Heart left ventricle (tissue), 16 donors: ENCODE results near the gene KLLN. TPM values are rescaled to one million over a fixed set of nuclear protein-coding genes. Genes with fewer than 3 reads are reported as not detected.
"Not testable (repeated sequence)": the region's sequence is repeated elsewhere in the genome, so short reads cannot be mapped to it uniquely, and the experiment has no call there.

Experiments used
- ATAC-seq, 4 donors: fragments of 200-7000 bp; cut with Tn5 transposase; one replicate each; pipeline ENCODE4 v1.9.1; 2020 to 2022; ENCODE audit warnings: moderate library complexity in 4 of 4, mild to moderate bottlenecking in 3 of 4, moderate number of reproducible peaks in 1 of 4
- DNase-seq, 5 donors: peaks; one replicate each; pipeline ENCODE4 v3.0.0-alpha.2; 2020
- H3K27ac ChIP-seq, 12 donors: fragments of 200-600 bp; sonication (generic) in 4 of 12; one replicate each; pipeline versions ENCODE4 v1.5.0 to v1.8.0; 2016 to 2022; ENCODE audit warnings: mild to moderate bottlenecking in 2 of 12
- H3K27me3 ChIP-seq, 9 donors: fragments of 200-600 bp; sonication (generic) in 2 of 9; one replicate each; pipeline versions ENCODE4 v1.5.1 to v1.8.0; 2016 to 2022; ENCODE audit warnings: mild to moderate bottlenecking in 3 of 9
- H3K36me3 ChIP-seq, 9 donors: fragments of 200-600 bp; sonication (generic) in 2 of 9; one replicate each; pipeline versions ENCODE4 v1.5.0 to v1.8.0; 2018 to 2022; ENCODE audit warnings: mild to moderate bottlenecking in 2 of 9
- H3K4me1 ChIP-seq, 12 donors: fragments of 200-600 bp; sonication (generic) in 4 of 12; one replicate each; pipeline versions ENCODE4 v1.5.0 to v1.8.0; 2016 to 2022; ENCODE audit warnings: mild to moderate bottlenecking in 3 of 12
- H3K4me3 ChIP-seq, 12 donors: fragments of 200-600 bp; sonication (generic) in 4 of 12; one replicate each; pipeline versions ENCODE4 v1.5.0 to v1.8.0; 2017 to 2022; ENCODE audit warnings: mild to moderate bottlenecking in 9 of 12, moderate library complexity in 4 of 12
- H3K9me3 ChIP-seq, 12 donors: fragments of 200-600 bp; sonication (generic) in 4 of 12; one replicate each; pipeline versions ENCODE4 v1.5.0 to v1.8.0; 2016 to 2022; ENCODE audit warnings: mild to moderate bottlenecking in 1 of 12
- POLR2A ChIP-seq, 2 donors: fragments of 450-650 bp; IDR thresholded peaks; one replicate each; pipeline ENCODE4 v1.6.1; 2017; ENCODE audit warnings: antibody characterized with exemption in 2 of 2, mild to moderate bottlenecking in 2 of 2, moderate library complexity in 2 of 2
- WGBS, 4 donors: extraction: QIAGEN DNeasy Blood & Tissue Kit in 2 of 4; methylation state at CpG; one replicate each; pipeline versions ENCODE4 v1.1.5 to v1.1.7; 2013 to 2018; 5-methylcytosine and 5-hydroxymethylcytosine counted together
- intact Hi-C, 10 donors: fragments of 100-400 bp; cut with DNase I; formaldehyde crosslinking; loops; one replicate each; pipeline versions ENCODE4 v1.11.1 to v1.14.2; 2022
- polyA plus RNA-seq, 2 donors: library from polyadenylated mRNA; stranded (reverse); fragments of 200-250 nt; gene quantifications; one replicate each; pipeline ENCODE4 v1.2.3, GENCODE V29; 2013
- total RNA-seq, 9 donors: library from RNA; depleted of rRNA in 2 of 9; stranded (reverse); fragments of >200 nt in 2 of 9; fragmentation: NEBNext Ultra II Directional in 3 of 9; extraction: Animal tissue kit (Norgen Biotek cat#: 25700) in 3 of 9; gene quantifications; one replicate each; pipeline versions ENCODE4 v1.1.0 to v1.2.4, GENCODE V29; 2016 to 2023
- TF ChIP-seq, protein P1 (sequence below), 12 donors: fragments of 200-600 bp; sonication (generic) in 4 of 12; IDR thresholded peaks; one replicate each; pipeline versions ENCODE4 v1.5.0 to v1.8.0; 2018 to 2022; ENCODE audit warnings: antibody characterized with exemption in 12 of 12, mild to moderate bottlenecking in 5 of 12
- donor health status: ischemic (EF 13 %, LVEDD 7.1; RV severe dilation, severe dysfunction).
- donor health status: healthy with polysubstance abuse.
- donor health status: DM: no; HTN: yes; CAD: no.
- donor health status: DM: no; HTN: no; CAD: no.
- donor health status: ischemic (EF 25% LVEDD 6.9; RV normal size, moderate dysfunction).
- donor health status: ischemic (EF 25% LVEDD 5.7; RV mildly dilated, moderate dysfunction).
- donor health status: healthy.
- donor health status: DM: yes; HTN: yes; CAD: no.
- donor health status: ischemic (EF 35%, LVEDD 5.7; RV mildly dilated, moderate dysfunction).
- donor health status: nonischemic (EF 11% LVEDD 7.7; RV severe dilation, severe dysfunction).
- donor health status: DM: yes; HTN: yes; CAD: no.
- donor health status: PGD.
- donor health status: ischemic (EF 29% LVEDD 5.4; RV normal size, mild dysfunction).
- donor health status: nonischemic (EF 23%, LVEDD 6.1; RV moderate dilation, normal function).

The KLLN gene
- total and polyA plus RNA-seq, 11 donors: 0.13 to 0.57 (median 0.27) TPM

DNA sequence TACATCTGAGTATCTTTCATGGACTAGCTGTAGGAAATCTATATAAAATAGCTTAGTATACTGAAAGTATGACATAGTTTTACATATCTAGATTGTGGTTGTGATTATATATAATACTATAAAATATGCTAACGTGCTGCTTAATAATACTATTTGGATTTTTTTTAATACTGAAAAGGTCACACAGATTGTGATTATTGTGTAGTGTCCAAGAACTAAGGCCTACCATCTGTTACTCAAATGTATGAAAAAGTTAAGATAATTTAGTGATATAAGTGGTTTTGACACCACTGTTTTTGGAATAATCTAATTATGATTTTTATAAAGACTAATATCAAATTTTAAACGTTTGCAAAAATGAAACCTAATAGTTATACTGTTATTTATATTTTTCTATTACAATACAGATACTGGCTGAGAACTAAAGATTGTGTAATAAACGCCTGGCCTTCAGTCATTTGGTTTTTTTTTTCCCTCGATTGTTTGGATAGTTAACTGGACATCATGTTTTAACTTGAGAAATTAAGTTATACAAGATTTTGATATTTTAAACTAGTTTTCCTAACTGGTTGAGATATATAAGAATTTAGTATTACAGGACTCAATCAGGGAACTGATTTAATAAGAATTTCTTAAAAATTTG, 12.7 kb upstream of the KLLN start:
- Histone ChIP-seq H3K27ac (peak overlapping the region in 1 of 12 donors; percentile 7), H3K36me3 (peaks cover 0 to 34% (median 2%) of the 10 kb centered on the region in 9 donors), H3K4me3 (peak overlapping the region in 1 of 12 donors; percentile 3), H3K27me3 (no peaks in the 10 kb centered on the region), H3K9me3 (peaks cover 0 to under 1% (median 0%) of the 10 kb centered on the region in 12 donors), H3K4me1 (peaks cover 0 to 88% (median 68%) of the 10 kb centered on the region in 12 donors)
- no peak for TF ChIP-seq POLR2A (IDR thresholded peaks at IDR 0.05)
- TF ChIP-seq, protein P1, sequence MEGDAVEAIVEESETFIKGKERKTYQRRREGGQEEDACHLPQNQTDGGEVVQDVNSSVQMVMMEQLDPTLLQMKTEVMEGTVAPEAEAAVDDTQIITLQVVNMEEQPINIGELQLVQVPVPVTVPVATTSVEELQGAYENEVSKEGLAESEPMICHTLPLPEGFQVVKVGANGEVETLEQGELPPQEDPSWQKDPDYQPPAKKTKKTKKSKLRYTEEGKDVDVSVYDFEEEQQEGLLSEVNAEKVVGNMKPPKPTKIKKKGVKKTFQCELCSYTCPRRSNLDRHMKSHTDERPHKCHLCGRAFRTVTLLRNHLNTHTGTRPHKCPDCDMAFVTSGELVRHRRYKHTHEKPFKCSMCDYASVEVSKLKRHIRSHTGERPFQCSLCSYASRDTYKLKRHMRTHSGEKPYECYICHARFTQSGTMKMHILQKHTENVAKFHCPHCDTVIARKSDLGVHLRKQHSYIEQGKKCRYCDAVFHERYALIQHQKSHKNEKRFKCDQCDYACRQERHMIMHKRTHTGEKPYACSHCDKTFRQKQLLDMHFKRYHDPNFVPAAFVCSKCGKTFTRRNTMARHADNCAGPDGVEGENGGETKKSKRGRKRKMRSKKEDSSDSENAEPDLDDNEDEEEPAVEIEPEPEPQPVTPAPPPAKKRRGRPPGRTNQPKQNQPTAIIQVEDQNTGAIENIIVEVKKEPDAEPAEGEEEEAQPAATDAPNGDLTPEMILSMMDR (IDR thresholded peaks at IDR 0.05): no peak
- 46 to 66% (median 54%) methylated on average over 4 of the region's 4 CpGs for WGBS, 4 donors
- no peak for ATAC-seq
- DNase-seq: no peak
- intact Hi-C loops: loop anchor here in 1 of 10 donors (10.0 kb wide), 1 partner anchor 59 kb away; no protein-coding TSS in a partner anchor

DNA sequence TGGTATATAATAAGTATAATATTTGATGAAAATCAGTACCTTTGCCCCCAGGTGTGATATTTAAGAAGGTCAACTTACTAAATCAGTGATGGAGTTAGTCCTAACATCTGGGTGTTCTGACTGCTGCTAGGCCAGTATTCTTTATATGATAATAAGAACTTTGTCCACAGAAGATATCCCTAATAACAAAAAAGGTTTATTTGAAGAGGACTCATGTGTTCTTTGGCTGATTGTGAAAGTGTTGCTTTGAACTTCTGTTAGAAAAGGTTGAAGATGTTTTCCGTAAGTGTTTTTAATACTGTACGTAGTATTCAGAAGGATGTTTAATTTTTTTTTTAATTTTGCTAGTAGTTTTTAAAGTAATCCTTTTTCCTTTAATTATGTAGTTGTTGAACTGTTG, 10.3 kb upstream of the KLLN start:
- Histone ChIP-seq H3K4me3 (peak overlapping the region in 1 of 12 donors; percentile 12), H3K27me3 (no peaks in the 10 kb centered on the region), H3K9me3 (no peaks in the 10 kb centered on the region), H3K36me3 (peaks cover 0 to 16% (median 0%) of the 10 kb centered on the region in 9 donors), H3K27ac (no peak overlapping the region), H3K4me1 (peaks cover 2 to 97% (median 76%) of the 10 kb centered on the region in 12 donors)
- WGBS, 4 donors: 64 to 76% (median 72%) methylated on average over 2 of the region's 2 CpGs
- TF ChIP-seq, protein P1 (IDR thresholded peaks at IDR 0.05): no peak
- TF ChIP-seq POLR2A (IDR thresholded peaks at IDR 0.05): no peak
- ATAC-seq: no peak
- intact Hi-C loops: loop anchor here in 2 of 10 donors (5.0 to 10.0 kb wide), 3 partner anchors 49 to 84 kb away; no protein-coding TSS in a partner anchor
- DNase-seq: no peak

DNA sequence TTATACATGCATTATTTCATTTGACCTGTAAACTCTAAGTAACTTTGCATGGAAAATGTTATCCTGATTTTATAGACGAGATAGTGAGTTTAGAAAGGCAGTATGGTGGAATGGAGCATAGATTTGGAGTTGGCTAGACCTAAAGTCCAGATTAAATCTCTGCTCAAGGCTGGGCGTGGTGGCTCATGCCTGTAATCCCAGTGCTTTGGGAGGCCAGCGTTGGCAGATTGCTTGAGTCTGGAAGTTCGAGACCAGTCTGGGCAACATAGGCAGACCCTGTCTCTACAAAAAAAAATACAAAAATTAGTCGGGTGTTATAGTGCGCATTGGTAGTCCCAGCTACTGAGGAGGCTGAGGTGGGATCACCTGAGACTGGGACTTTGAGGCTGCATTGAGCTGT, 9.5 kb upstream of the KLLN start:
- DNase-seq: no peak
- H3K27me3 ChIP-seq: no peaks in the 10 kb centered on the region
- no peak for ATAC-seq
- peaks cover 4 to 96% (median 77%) of the 10 kb centered on the region in 12 donors for H3K4me1 ChIP-seq
- TF ChIP-seq POLR2A (IDR thresholded peaks at IDR 0.05): no peak
- TF ChIP-seq, protein P1 (IDR thresholded peaks at IDR 0.05): no peak
- peaks cover 0 to 8% (median 0%) of the 10 kb centered on the region in 9 donors for H3K36me3 ChIP-seq
- no peak overlapping the region for H3K4me3 ChIP-seq
- intact Hi-C loops: loop anchor here in 2 of 10 donors (5.0 to 10.0 kb wide), 3 partner anchors 49 to 84 kb away; no protein-coding TSS in a partner anchor
- no peaks in the 10 kb centered on the region for H3K9me3 ChIP-seq
- WGBS, 4 donors: 92 to 97% (median 95%) methylated on average over 6 of the region's 6 CpGs
- no peak overlapping the region for H3K27ac ChIP-seq

DNA sequence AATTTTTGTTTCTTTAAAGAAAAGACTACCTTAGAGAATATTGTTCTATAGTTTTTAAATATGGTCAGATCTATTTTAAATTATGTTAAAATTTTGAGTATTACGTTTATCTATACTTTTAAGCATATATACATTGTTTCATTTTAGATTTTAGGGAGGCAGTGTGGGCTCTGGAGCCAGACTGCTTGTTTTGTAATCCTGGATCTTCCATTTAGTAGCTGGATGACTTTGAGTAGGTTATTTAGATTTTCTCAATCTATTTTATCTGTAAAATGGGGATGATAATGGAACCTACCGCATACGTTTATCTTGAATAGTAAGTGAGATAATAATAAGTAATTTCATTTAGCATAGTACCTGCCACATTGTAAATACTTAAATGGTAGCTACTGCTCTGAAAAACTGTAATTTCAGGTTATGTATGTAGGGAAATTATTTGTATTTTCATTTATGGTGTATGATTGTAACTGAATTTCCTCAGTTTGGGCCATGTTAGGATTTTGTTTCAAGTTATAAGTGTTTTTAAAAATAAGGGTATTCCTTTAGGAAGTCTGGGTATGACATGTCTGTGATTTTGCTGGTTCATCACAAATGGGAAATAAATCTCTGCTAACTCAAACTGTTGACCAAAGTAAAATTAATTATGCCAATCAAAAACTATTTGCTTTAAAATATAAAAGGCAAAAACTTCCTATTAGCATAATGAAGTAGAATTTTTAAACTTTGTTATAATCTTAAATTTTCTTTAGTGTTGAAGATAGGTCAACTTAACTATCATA, 6.6 kb upstream of the KLLN start:
- TF ChIP-seq, protein P1 (IDR thresholded peaks at IDR 0.05): no peak
- no peak for TF ChIP-seq POLR2A (IDR thresholded peaks at IDR 0.05)
- Histone ChIP-seq H3K36me3 (peaks cover 0 to 6% (median 0%) of the 10 kb centered on the region in 9 donors), H3K4me3 (peak overlapping the region in 8 of 12 donors; percentile 67 to 95 (median 88)), H3K27ac (peak overlapping the region in 4 of 12 donors; percentile 8 to 99 (median 45)), H3K4me1 (peaks cover 4 to 80% (median 54%) of the 10 kb centered on the region in 12 donors), H3K9me3 (no peaks in the 10 kb centered on the region), H3K27me3 (no peaks in the 10 kb centered on the region)
- intact Hi-C loops: loop anchor here in 5 of 10 donors (5.0 to 10.0 kb wide), 8 partner anchors 52 to 385 kb away; no protein-coding TSS in a partner anchor
- ATAC-seq (no peak), DNase-seq (no peak)
- 62 to 73% (median 66%) methylated on average over 3 of the region's 3 CpGs for WGBS, 4 donors

DNA sequence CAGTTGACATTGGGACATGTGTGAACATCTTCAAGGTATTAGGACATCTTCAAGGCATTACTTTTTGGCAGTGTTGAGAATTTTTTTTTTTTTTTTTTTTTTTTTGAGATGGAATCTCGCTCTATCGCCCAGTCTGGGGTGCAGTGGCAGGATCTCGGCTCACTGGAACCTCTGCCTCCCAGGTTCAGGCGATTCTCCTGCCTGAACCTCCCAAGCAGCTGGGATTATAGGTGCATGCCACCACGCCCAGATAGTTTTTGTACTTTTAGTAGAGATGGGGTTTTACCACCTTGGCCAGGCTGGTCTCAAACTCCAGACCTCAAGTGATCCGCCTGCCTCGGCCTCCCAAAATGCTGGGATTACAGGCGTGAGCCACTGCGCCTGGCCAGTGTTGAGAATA, 5.8 kb upstream of the KLLN start:
- 75 to 86% (median 80%) methylated on average over 9 of the region's 9 CpGs for WGBS, 4 donors
- H3K9me3 ChIP-seq, ATAC-seq, DNase-seq, H3K36me3 ChIP-seq, H3K27me3 ChIP-seq: not testable (repeated sequence)
- peak overlapping the region in 9 of 12 donors; percentile 67 to 95 (median 85) for H3K4me3 ChIP-seq
- H3K4me1 ChIP-seq: peaks cover 0 to 72% (median 46%) of the 10 kb centered on the region in 12 donors
- intact Hi-C loops: loop anchor here in 3 of 10 donors (10.0 kb wide), 5 partner anchors 56 to 386 kb away; no protein-coding TSS in a partner anchor
- H3K27ac ChIP-seq: peak overlapping the region in 5 of 12 donors; percentile 8 to 99 (median 48)
